GM18520 (cell line): ENCODE measurements around the gene ZEB1.
"Not testable (repeated sequence)": the region's sequence is repeated elsewhere in the genome, so short reads cannot be mapped to it uniquely, and the experiment has no call there.

Source experiments
- ATAC-seq: cut with Tn5 transposase; IDR thresholded peaks from one replicate; pipeline ENCODE4 v1.9.1; 2021; ENCODE audit not compliant: unreplicated experiment

ZEB1 gene

DNA sequence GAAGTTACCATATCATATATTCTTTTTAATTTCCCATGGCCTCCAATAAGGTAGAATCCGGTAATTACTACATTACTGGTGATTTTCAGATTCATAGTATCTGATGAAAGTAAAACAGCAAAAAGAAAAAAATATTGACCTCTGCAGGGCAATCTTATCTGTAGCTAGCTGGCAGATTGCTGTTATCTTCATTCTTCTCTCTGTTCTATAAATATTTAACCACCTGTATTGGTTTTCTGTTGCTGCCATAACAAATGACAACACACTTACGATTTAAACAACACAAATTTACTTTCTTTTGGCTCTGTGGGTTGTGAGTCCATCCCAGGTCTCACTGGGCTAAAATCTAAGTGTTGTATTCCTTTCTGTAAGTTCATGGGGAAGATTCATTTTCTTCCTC, 164.5 kb downstream of the ZEB1 start:
- no peak for ATAC-seq

- no peak for ATAC-seq
Measured at GRCh38 chr10:31484431-31485135, 165.6 kb downstream of the ZEB1 start.

DNA sequence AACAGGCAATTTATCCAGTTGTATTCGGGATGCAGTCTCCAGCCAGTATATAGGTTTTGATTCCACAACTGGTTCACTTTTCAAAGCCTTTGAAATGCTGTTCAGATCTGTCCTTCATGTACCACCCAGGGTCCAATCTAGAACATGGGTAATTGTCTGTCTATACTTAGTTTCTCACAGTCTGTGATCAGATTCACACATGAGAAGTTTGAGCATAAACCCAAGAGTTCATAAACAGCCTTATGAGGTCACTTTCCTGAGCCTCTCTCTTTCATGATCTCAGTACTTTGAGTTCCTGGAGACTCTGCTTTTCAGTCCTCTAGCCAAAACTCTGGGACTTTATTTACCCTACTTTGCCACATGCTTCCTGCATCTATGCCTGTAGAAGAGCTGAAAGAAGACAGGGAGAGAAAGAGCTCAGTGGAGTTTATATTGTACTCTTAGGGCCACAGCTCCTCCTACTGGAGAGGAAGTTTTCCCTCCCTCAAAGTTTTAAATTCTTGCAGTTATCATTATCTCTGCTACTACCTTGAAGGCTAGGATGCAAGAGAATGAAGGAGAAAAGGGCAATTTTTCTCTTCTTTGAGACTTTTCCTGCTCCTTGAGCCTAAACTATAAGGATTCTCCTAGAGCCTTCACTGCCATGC, 172.0 kb downstream of the ZEB1 start:
- no peak for ATAC-seq

DNA sequence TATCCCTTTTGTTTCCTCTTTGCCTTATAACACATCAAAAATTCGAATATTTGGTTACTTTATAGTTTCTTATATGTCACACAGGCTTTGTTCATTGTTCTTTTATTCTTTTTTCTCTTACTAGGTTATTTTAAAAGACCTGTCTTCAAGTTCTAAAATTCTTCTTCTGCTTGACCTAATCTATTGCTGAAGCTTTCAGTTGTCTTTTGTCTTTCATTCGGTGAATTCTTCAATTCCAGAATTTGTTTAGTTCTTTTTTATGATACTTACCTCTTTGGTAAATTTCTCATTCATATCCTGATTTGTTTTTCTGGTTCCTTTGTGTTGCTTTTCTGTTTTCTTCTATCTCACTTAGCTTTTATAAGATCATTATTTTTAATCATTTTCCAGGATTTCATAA, 188.4 kb downstream of the ZEB1 start:
- ATAC-seq = no peak

- no peak for ATAC-seq
Measured at GRCh38 chr10:31508234-31508633, 189.2 kb downstream of the ZEB1 start.

DNA sequence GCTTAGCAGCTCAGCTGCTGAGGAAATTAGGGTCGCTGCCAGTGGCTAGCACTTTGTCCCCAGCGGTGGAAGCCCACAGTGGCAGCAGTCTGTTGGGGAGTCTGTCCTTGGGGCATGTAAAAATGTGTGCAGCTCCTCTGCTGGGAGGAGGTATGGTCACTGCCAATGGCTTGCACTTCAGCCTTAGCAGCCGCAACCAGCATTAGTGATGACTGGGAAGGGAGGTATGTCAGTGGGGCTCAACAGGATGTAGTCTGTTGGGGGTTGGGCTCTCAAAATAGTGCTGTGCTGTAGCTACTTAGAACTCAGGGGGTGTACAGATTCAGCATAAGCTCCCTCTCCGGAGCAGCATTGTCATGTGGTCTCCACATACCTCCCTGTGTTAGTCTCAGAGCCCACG, 189.9 kb downstream of the ZEB1 start:
- no peak for ATAC-seq

DNA sequence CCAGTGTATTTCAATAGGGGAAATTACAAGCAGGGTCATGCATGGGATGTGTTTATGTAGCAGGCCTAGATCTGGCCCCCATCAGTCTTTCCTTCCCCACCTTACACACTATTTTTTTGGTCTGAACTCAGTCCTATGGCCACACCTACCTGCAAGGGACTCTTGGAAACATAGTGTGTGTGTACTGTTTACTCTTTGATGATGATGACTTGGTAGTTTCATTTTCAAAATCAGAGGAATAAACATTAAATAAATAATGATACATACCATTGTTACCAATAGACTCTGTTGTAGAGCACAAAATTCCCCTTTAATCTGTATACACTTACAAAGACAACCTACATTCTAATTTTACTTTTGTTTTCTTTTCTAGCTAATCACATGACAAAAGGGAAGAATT, 191.0 kb downstream of the ZEB1 start:
- ATAC-seq = no peak

GRCh38 chr10:31515116-31515515, 196.1 kb downstream of the ZEB1 start:
- ATAC-seq = no peak

- no peak for ATAC-seq
Measured at GRCh38 chr10:31515819-31516402, 196.9 kb downstream of the ZEB1 start.

DNA sequence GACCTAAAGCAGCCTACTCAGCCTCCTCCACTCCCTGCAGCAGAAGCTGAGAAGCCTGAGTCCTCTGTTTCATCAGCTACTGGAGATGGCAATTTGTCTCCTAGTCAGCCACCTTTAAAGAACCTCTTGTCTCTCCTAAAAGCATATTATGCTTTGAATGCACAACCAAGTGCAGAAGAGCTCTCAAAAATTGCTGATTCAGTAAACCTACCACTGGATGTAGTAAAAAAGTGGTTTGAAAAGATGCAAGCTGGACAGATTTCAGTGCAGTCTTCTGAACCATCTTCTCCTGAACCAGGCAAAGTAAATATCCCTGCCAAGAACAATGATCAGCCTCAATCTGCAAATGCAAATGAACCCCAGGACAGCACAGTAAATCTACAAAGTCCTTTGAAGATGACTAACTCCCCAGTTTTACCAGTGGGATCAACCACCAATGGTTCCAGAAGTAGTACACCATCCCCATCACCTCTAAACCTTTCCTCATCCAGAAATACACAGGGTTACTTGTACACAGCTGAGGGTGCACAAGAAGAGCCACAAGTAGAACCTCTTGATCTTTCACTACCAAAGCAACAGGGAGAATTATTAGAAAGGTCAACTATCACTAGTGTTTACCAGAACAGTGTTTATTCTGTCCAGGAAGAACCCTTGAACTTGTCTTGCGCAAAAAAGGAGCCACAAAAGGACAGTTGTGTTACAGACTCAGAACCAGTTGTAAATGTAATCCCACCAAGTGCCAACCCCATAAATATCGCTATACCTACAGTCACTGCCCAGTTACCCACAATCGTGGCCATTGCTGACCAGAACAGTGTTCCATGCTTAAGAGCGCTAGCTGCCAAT, 202.2 kb downstream of the ZEB1 start:
- no peak for ATAC-seq

- no peak for ATAC-seq
Measured at GRCh38 chr10:31522820-31523219, 203.8 kb downstream of the ZEB1 start.

GRCh38 chr10:31524460-31524859, 205.4 kb downstream of the ZEB1 start:
- ATAC-seq = no peak

DNA sequence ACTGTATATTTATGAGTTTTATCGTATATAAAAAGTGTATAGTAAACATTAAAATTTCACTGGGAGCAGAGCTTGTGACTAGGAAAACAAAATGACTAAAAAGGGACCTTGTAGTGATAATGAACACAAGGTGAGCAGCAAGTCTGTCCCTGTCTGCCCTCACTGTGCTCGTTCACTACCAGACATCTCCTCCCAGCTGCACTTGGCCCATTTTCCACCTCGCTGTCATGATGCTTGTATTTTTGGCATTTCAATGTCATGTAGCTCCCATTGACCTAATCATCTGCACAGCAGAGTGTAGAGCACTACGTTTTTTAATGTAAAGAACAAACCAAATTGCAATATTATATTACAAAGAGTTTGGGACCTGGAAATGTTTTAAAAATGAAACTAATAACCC, 207.2 kb downstream of the ZEB1 start:
- ATAC-seq = no peak

DNA sequence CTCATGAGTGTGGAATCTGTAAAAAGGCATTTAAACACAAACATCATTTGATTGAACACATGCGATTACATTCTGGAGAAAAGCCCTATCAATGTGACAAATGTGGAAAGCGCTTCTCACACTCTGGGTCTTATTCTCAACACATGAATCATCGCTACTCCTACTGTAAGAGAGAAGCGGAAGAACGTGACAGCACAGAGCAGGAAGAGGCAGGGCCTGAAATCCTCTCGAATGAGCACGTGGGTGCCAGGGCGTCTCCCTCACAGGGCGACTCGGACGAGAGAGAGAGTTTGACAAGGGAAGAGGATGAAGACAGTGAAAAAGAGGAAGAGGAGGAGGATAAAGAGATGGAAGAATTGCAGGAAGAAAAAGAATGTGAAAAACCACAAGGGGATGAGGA, 207.7 kb downstream of the ZEB1 start:
- ATAC-seq = no peak

- no peak for ATAC-seq
Measured at GRCh38 chr10:31528831-31529230, 209.8 kb downstream of the ZEB1 start.

- no peak for ATAC-seq
Measured at GRCh38 chr10:31536302-31536701, 217.3 kb downstream of the ZEB1 start.

GRCh38 chr10:31549896-31550295, 230.9 kb downstream of the ZEB1 start:
- ATAC-seq = no peak

DNA sequence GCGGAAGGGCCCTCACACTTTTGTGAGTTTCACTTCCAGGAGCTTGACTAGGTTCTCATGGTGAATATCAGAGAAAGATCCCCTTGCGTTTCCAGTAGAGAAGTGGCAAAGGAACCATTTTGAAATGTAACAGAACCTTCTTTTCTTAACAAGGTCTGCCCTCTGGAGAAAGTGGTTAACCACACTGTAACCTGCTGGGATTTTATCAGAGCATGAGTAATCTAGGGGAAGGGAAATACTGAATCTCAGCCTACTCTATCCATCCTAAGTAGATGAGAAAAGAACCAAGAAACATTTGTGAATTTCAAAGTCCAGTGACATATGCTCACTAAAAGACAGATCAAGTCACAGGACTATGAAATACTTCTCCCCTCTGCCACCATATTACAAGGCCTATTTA, 235.5 kb downstream of the ZEB1 start:
- no peak for ATAC-seq

GRCh38 chr10:31557854-31558253, 238.8 kb downstream of the ZEB1 start:
- no peak for ATAC-seq

DNA sequence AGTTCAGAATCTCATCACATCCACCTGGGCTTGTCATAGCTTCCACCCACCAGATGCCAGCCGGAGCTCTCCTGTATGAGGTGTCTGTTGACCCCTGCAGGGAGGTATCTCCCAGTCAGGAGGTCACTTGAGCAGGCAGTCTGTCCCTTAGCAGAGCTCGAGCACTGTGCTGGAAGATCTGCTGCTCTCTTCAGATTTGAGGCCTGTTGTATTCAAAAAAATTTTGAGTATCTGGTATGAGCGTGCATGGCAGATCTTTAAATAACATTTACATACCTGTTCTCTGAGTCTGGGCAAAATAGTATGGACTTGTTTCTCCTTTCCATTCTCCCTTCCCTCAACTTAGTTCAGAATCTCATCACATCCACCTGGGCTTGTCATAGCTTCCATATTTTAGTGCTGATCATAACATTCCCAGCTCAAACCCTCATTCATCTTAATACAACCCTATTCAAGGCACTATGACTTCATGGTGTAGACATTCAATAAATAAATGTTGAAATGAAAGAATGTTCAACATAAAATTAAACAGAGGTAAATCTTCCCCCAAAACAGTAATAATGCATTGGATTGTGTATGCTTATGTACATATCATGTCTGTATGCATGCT, 249.3 kb downstream of the ZEB1 start:
- ATAC-seq = not testable (repeated sequence)

DNA sequence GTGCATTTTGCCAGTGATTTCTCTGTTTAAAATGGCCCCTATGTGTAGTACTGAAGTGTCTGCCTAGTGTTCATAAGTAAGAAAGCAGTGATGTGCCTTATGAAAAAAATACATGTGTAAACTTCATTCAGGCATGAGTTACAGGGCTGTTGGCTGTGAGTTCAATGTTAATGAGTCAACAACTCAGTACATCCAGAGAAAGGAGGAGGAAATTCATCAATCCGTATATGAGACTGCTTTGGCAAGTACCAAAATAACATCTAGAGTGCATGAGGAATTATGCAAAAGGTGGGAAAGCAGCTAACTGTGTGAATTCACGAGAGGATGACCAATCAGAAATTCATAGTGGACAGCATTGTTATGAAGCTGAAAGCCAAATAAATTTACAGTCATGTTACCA, 255.6 kb downstream of the ZEB1 start:
- no peak for ATAC-seq
